NCI-H2227 (cell line): ENCODE results near the gene RPSA.
"Not testable (repeated sequence)": the region's sequence is repeated elsewhere in the genome, so short reads cannot be mapped to it uniquely, and the experiment has no call there.

Experiments
- DNase-seq: peaks from one replicate; lab custom pipeline; 2025; ENCODE audit not compliant: unreplicated experiment; lab: John Stamatoyannopoulos, UW

The RPSA gene

GRCh38 chr3:39388741-39389248 is 17.7 kb upstream of the RPSA start:
- DNase-seq = no peak

GRCh38 chr3:39390181-39390580 is 16.3 kb upstream of the RPSA start:
- DNase-seq = no peak

GRCh38 chr3:39396690-39397089 is 9.8 kb upstream of the RPSA start:
- DNase-seq = no peak

- no peak for DNase-seq
Measured at GRCh38 chr3:39398700-39399099, 7.8 kb upstream of the RPSA start.

GRCh38 chr3:39401983-39402382 is 4.5 kb upstream of the RPSA start:
- no peak for DNase-seq

GRCh38 chr3:39404943-39405686 is 1.4 kb upstream of the RPSA start:
- DNase-seq = no peak

- DNase-seq = no peak
Measured at GRCh38 chr3:39405687-39406367, 693 bp upstream of the RPSA start.

GRCh38 chr3:39407259-39407629 is 724 bp downstream of the RPSA start:
- no peak for DNase-seq

GRCh38 chr3:39407773-39408492 is 1.4 kb downstream of the RPSA start:
- no peak for DNase-seq

- DNase-seq = no peak
Measured at GRCh38 chr3:39408493-39409372, 2.2 kb downstream of the RPSA start.

GRCh38 chr3:39409514-39410136 is 3.1 kb downstream of the RPSA start:
- no peak for DNase-seq

GRCh38 chr3:39410893-39411292 is 4.4 kb downstream of the RPSA start:
- no peak for DNase-seq

GRCh38 chr3:39412668-39413260 is 6.2 kb downstream of the RPSA start:
- DNase-seq = no peak

GRCh38 chr3:39413691-39414420 is 7.3 kb downstream of the RPSA start:
- no peak for DNase-seq

- DNase-seq = no peak
Measured at GRCh38 chr3:39414421-39414907, 7.9 kb downstream of the RPSA start.

GRCh38 chr3:39415302-39415701 is 8.8 kb downstream of the RPSA start:
- DNase-seq = not testable (repeated sequence)

GRCh38 chr3:39415983-39416382 is 9.5 kb downstream of the RPSA start:
- DNase-seq = no peak

- DNase-seq = not testable (repeated sequence)
Measured at GRCh38 chr3:39416998-39417397, 10.5 kb downstream of the RPSA start.

GRCh38 chr3:39418556-39419225 is 12.2 kb downstream of the RPSA start:
- DNase-seq = not testable (repeated sequence)
